ENCODE results near the gene PDZRN4.
"Not testable (repeated sequence)": the region's sequence is repeated elsewhere in the genome, so short reads cannot be mapped to it uniquely, and the experiment has no call there.

Gene PDZRN4

DNA sequence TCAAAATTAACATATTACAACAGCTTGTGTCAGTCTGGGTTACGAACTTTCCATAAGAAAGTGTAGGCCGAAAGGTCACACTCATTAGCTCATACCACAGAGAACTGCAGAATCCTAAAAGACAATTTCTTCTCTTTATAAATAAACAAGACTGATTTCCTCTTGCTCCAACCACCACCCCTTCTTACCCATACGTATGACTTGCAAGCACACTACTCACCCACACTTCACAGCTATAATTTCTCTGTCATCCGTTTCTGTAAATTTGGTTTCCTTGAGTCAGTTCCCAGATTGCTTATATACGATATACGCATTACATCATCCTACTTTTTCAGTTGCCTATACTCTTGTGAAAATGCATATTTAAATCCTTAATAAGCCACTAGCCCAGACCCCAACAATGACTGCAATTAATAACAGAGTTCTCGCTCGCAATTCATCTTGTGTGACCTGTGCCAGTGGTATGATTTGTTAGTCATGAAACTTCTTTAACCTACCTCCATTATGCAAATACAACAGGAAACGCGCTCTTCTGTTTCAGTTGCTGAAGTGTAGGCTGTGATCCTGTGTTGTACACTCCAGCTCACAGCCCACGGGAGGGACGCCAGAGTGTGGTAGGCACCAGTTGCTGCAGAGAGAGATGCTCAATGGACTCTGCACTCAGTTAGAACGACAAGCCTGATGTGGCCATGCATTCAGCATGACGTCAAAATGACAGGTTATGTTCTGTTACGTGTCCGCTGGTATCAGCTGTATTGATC lies 417.6 kb downstream of the PDZRN4 start:
- H3K9me3 ChIP-seq (ENCODE audit: control insufficient read depth, insufficient read depth, low read depth, low read length) = no peaks in the 10 kb centered on the region
- no peaks in the 10 kb centered on the region for H3K27me3 ChIP-seq (ENCODE audit: control insufficient read depth, insufficient read depth, low read length)
- H3K4me3 ChIP-seq (ENCODE audit: low read depth, low read length) = no peak overlapping the region
- no peaks in the 10 kb centered on the region for H3K36me3 ChIP-seq (ENCODE audit: control insufficient read depth, insufficient read depth, low read length)
- H3K4me1 ChIP-seq (ENCODE audit: control insufficient read depth, insufficient read depth, low read length) = peaks cover 18% of the 10 kb centered on the region
- H3K9ac ChIP-seq (ENCODE audit: low read length) = no peak overlapping the region
- no peak overlapping the region for H3K27ac ChIP-seq (ENCODE audit: low read depth, low read length)

DNA sequence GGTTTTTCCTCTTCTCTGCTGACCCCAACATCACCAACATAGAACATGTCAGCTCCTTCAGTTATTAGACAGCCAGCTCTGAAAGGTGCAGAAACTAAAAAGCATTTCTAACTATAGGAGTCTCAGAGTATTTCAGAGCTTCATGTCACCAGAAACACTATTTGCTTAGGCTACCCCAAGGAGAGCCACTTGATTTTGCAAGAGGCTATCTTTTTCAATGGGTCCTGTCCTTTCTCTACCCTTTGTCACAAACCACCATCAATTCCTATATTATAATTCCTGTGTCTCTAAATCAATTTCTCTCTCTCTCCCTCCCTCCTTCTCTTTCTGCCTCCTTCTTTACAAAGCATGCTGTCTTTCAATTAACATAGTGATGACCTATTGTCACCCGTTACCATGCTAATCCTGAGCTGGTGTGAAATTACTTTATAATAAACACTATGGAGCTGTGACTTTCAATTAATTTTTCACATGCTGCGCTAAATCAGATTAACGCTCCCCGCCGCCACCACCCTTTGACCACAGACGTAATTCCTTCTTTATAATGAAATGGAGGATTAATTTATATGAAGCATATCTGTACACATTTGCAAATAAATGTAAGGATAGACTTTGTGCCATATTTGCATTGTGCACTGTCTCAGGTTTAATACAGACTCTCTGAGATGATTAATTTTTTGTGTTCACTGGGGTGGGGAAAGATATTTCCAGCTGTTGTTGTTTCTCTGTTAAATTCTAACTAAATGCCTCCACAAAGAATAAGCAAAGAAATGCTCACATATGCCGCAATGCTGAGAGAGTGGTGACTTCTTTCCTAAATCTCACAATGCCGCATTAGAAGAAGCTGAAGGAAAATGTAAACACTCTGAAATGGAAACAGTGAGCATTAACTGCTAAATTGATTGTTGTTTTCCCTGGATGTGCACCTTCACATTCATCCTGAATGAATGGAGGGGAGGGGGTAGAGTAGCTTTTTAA lies 418.6 kb downstream of the PDZRN4 start:
- Histone ChIP-seq H3K4me3 (ENCODE audit: low read depth, low read length) (no peak overlapping the region), H3K27me3 (ENCODE audit: control insufficient read depth, insufficient read depth, low read length) (no peaks in the 10 kb centered on the region), H3K9me3 (ENCODE audit: control insufficient read depth, insufficient read depth, low read depth, low read length) (peaks cover 2% of the 10 kb centered on the region; the same call in 1 of the 2 replicates), H3K9ac (ENCODE audit: low read length) (no peak overlapping the region), H3K27ac (ENCODE audit: low read depth, low read length) (no peak overlapping the region), H3K4me1 (ENCODE audit: control insufficient read depth, insufficient read depth, low read length) (peaks cover 18% of the 10 kb centered on the region), H3K36me3 (ENCODE audit: control insufficient read depth, insufficient read depth, low read length) (no peaks in the 10 kb centered on the region)

DNA sequence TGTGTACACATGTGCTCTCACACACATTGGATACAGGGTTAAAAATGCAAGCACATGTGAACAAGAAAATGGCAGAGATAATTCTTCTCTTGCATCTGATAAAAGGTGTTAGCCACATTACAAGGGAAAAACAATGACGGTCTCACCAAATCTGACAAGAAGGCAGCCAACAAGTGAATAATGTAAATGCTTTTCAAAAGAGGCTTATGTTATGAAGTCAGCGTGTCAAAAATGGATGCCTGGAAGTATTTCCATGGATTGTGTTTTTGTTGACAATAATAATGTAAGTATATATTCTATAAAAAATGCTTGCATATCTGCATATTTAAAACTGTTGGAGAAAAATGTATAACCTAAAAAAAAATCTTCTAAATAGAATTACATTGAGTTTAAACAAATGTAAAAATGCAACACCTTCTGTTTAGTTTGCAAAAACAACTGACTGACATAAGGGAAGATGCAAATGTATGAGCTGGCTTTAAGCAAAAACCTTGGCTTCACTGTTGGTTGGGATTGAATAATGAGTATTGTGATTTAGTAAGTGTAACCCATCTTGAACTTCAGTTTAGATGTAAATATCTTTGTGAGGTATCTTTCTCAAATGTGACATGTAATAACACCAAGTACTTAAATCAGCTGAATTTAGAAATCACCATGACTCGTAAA lies 424.9 kb downstream of the PDZRN4 start:
- Histone ChIP-seq H3K4me1 (ENCODE audit: control insufficient read depth, insufficient read depth, low read length) (no peaks in the 10 kb centered on the region), H3K9ac (ENCODE audit: low read length) (no peak overlapping the region), H3K4me3 (ENCODE audit: low read depth, low read length) (no peak overlapping the region), H3K9me3 (ENCODE audit: control insufficient read depth, insufficient read depth, low read depth, low read length) (peaks cover 6% of the 10 kb centered on the region), H3K27me3 (ENCODE audit: control insufficient read depth, insufficient read depth, low read length) (peaks cover 22% of the 10 kb centered on the region), H3K36me3 (ENCODE audit: control insufficient read depth, insufficient read depth, low read length) (no peaks in the 10 kb centered on the region), H3K27ac (ENCODE audit: low read depth, low read length) (no peak overlapping the region)

- H3K9ac ChIP-seq (ENCODE audit: low read length); H3K4me1 ChIP-seq (ENCODE audit: control insufficient read depth, insufficient read depth, low read length); H3K27ac ChIP-seq (ENCODE audit: low read depth, low read length); H3K9me3 ChIP-seq (ENCODE audit: control insufficient read depth, insufficient read depth, low read depth, low read length); H3K36me3 ChIP-seq (ENCODE audit: control insufficient read depth, insufficient read depth, low read length); H3K4me3 ChIP-seq (ENCODE audit: low read depth, low read length): not testable (repeated sequence)
- H3K27me3 ChIP-seq (ENCODE audit: control insufficient read depth, insufficient read depth, low read length) = peaks cover 28% of the 10 kb centered on the region
These were observed 427.1 kb downstream of the PDZRN4 start for GRCh38 chr12:41615174-41615573.

DNA sequence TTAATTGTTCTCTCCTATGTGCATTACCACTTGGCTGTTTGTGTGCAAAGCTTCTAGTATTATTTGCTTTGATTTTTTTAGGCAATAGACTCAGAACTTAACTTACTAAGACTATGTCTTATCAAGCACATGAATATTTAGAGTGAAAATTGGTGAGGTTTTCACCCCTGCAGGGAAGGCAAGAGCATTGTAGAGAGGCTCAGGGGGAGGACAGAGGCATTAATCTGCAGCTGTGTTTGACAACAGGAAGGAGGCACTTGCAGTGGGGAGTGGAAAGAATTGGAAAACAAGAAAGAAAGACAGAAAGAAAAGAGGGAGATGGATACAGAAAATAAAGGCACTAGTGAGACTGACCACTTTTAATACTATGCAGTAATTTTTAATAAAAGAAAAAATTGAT lies 431.6 kb downstream of the PDZRN4 start:
- H3K4me3 ChIP-seq (ENCODE audit: low read depth, low read length) = no peak overlapping the region
- peaks cover 2% of the 10 kb centered on the region; the same call in 1 of the 2 replicates for H3K4me1 ChIP-seq (ENCODE audit: control insufficient read depth, insufficient read depth, low read length)
- no peaks in the 10 kb centered on the region for H3K36me3 ChIP-seq (ENCODE audit: control insufficient read depth, insufficient read depth, low read length)
- H3K9me3 ChIP-seq (ENCODE audit: control insufficient read depth, insufficient read depth, low read depth, low read length) = no peaks in the 10 kb centered on the region
- no peak overlapping the region for H3K27ac ChIP-seq (ENCODE audit: low read depth, low read length)
- peaks cover 20% of the 10 kb centered on the region for H3K27me3 ChIP-seq (ENCODE audit: control insufficient read depth, insufficient read depth, low read length)
- no peak overlapping the region for H3K9ac ChIP-seq (ENCODE audit: low read length)

- H3K4me1 ChIP-seq (ENCODE audit: control insufficient read depth, insufficient read depth, low read length) = peaks cover 2% of the 10 kb centered on the region; the same call in 1 of the 2 replicates
- H3K9me3 ChIP-seq (ENCODE audit: control insufficient read depth, insufficient read depth, low read depth, low read length) = no peaks in the 10 kb centered on the region
- no peak overlapping the region for H3K9ac ChIP-seq (ENCODE audit: low read length)
- no peak overlapping the region for H3K27ac ChIP-seq (ENCODE audit: low read depth, low read length)
- H3K36me3 ChIP-seq (ENCODE audit: control insufficient read depth, insufficient read depth, low read length) = no peaks in the 10 kb centered on the region
- peaks cover 18% of the 10 kb centered on the region for H3K27me3 ChIP-seq (ENCODE audit: control insufficient read depth, insufficient read depth, low read length)
- H3K4me3 ChIP-seq (ENCODE audit: low read depth, low read length) = no peak overlapping the region
These were observed 433.2 kb downstream of the PDZRN4 start for GRCh38 chr12:41621291-41621690.

All from HUES6 (cell line).